Glomerular endothelial cell (primary cell): ENCODE results near the gene LEF1. TPM values are rescaled to one million over a fixed set of nuclear protein-coding genes. Genes with fewer than 3 reads are reported as not detected.
"Not testable (repeated sequence)": the region's sequence is repeated elsewhere in the genome, so short reads cannot be mapped to it uniquely, and the experiment has no call there.

Source experiments
- DNase-seq: peaks from one replicate; pipeline ENCODE4 v3.0.0-alpha.2; 2011; ENCODE audit warnings: low read depth, low spot score; ENCODE audit errors: extremely low read depth
- total RNA-seq: library from RNA; depleted of rRNA; stranded (reverse); fragments of >200 nt; gene quantifications from 2 replicates; pipeline ENCODE4 v1.2.3, GENCODE V29; 2015

Gene LEF1
- total RNA-seq, 1 donor from 2014 or later = 0.58 TPM

- no peak for DNase-seq
These were observed 96.4 kb downstream of the LEF1 start for GRCh38 chr4:108072300-108072699.

- DNase-seq = no peak
These were observed 98.0 kb downstream of the LEF1 start for GRCh38 chr4:108070775-108071174.

- no peak for DNase-seq
These were observed 100.3 kb downstream of the LEF1 start for GRCh38 chr4:108068442-108068841.

GRCh38 chr4:108060686-108061321, 107.9 kb downstream of the LEF1 start:
- DNase-seq = no peak

- no peak for DNase-seq
These were observed 108.6 kb downstream of the LEF1 start for GRCh38 chr4:108060164-108060563.

- no peak for DNase-seq
These were observed 109.9 kb downstream of the LEF1 start for GRCh38 chr4:108058685-108059440.

GRCh38 chr4:108056418-108056817, 112.3 kb downstream of the LEF1 start:
- DNase-seq = no peak

GRCh38 chr4:108055787-108056186, 112.9 kb downstream of the LEF1 start:
- no peak for DNase-seq

GRCh38 chr4:108054025-108054638, 114.6 kb downstream of the LEF1 start:
- DNase-seq = no peak

- DNase-seq = no peak
These were observed 115.5 kb downstream of the LEF1 start for GRCh38 chr4:108053251-108053711.

- DNase-seq = no peak
These were observed 116.1 kb downstream of the LEF1 start for GRCh38 chr4:108052558-108053120.

GRCh38 chr4:108051343-108051742, 117.4 kb downstream of the LEF1 start:
- DNase-seq = no peak

- not testable (repeated sequence) for DNase-seq
These were observed 118.3 kb downstream of the LEF1 start for GRCh38 chr4:108050166-108051111.

GRCh38 chr4:108049406-108049805, 119.3 kb downstream of the LEF1 start:
- no peak for DNase-seq

GRCh38 chr4:108048997-108049396, 119.7 kb downstream of the LEF1 start:
- DNase-seq = no peak

GRCh38 chr4:108048157-108048556, 120.6 kb downstream of the LEF1 start:
- no peak for DNase-seq

- no peak for DNase-seq
These were observed 121.5 kb downstream of the LEF1 start for GRCh38 chr4:108047199-108047598.

GRCh38 chr4:108045687-108046024, 123.1 kb downstream of the LEF1 start:
- no peak for DNase-seq

- no peak for DNase-seq
These were observed 123.6 kb downstream of the LEF1 start for GRCh38 chr4:108044951-108045686.

GRCh38 chr4:108043526-108043925, 125.2 kb downstream of the LEF1 start:
- no peak for DNase-seq
